Measurements from ENCODE around the gene CCDC33.

CCDC33 gene

GRCh38 chr15:74291101-74292071, 55.3 kb downstream of the CCDC33 start:
- peak; percentile 67 for DNase-seq

GRCh38 chr15:74293021-74293810, 57.1 kb downstream of the CCDC33 start:
- DNase-seq, result no peak

- DNase-seq, result no peak
Observed at GRCh38 chr15:74294010-74294409, 57.9 kb downstream of the CCDC33 start.

- no peak for DNase-seq
Observed at GRCh38 chr15:74295800-74296199, 59.7 kb downstream of the CCDC33 start.

GRCh38 chr15:74297887-74298286, 61.8 kb downstream of the CCDC33 start:
- no peak for DNase-seq

DNA sequence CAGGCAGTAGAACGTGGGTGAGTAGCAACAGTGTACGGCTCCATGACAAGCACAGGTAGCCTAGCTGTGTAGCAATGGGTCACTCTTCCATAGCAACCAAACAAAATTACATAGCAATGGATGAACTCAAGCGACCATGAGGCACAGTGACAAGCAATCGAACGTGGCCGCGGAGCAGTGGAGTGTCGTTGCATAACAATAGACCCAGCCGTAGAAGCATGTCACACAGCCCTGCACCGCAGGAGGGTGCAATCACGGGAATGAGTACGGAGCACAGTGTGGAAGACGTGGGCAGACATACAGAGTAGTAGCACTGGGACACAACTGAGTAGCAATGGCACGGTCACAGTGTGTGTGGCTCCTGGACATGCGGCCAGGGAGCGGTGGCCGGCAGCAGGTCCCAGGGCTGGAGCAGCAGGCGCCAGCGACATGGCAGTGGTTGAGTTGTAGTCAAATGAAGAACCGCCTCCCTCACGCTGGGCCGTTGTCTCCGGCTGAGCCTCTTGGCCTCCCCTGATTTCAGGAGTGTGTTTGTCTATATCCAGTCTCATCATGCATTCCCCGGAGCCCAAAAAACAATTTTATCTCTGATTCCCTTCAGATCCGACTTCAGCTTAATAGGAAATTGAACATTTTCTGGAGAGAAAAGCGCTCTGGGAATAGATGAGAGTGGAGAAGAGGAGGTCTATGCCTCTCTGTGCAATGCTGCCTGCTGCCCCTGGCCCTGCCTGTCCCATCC, 64.1 kb downstream of the CCDC33 start:
- DNase-seq, result no peak

GRCh38 chr15:74301583-74302361, 65.6 kb downstream of the CCDC33 start:
- DNase-seq, result no peak

GRCh38 chr15:74302821-74303359, 66.8 kb downstream of the CCDC33 start:
- peak; percentile 42 for DNase-seq

DNA sequence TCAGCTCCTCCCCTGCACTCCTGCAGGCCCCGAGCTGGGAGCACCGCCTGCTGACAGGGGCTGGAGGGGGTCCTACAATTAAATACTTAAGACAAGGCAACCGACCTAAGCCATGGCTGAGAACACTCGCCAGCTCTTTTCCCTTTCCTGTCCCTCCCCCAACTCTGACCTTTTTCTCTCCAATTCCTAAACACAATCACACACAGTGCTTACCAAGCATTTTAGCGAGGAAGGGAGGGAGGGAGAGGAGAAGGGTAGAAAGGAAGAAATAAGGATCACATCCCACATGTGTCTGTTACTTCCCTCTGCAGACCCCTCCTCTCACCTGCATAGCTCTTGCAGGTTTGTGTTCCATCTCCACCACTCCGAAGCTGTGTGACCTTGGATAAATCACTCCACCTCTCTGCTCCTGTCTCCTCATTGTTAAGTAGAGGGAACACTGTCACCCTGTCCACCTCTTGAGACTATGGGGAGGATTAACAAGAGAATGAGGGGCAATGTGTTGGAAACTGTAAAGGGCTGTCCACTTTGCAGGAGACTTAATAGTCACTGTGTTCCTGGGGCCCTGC, 67.7 kb downstream of the CCDC33 start:
- no peak for DNase-seq

DNA sequence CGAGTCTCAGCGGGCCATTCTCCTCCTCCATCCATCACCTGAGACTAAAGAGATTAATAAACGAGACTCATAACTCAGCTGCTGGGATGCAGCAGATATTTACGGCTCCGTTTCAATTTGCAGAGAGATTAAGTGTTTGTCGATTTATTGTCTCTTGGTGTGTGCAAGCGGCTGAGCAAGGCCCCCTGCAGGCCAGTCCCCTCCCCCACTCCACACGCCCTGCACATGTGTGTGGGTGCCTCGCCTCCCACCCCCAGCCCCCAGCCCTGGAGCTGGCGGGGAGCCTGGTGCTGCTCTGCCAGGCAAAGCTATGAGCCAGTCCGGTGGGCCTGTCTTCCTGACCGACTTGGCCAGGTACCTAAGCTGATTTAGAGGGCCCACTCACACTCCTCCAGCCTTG, 68.3 kb downstream of the CCDC33 start:
- DNase-seq, result no peak

DNA sequence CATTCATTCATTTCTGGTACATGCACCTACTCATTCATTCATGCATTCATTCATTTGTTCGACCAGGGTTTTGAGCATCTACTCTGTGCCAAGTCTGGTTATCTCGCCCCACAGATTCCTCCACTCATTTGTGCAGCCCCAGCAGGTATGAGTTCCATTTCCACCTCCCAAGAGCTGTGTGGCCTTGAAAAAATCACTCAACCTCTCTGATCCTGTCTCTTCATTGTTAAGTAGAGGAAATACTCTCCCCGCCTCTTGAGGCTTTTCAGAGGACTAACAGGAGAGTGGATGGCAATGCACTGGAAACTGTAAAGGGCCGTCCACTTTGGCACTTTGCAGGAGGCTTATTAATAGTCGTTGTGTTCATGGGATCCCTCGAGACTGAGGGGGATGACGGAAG, 69.6 kb downstream of the CCDC33 start:
- no peak for DNase-seq

DNA sequence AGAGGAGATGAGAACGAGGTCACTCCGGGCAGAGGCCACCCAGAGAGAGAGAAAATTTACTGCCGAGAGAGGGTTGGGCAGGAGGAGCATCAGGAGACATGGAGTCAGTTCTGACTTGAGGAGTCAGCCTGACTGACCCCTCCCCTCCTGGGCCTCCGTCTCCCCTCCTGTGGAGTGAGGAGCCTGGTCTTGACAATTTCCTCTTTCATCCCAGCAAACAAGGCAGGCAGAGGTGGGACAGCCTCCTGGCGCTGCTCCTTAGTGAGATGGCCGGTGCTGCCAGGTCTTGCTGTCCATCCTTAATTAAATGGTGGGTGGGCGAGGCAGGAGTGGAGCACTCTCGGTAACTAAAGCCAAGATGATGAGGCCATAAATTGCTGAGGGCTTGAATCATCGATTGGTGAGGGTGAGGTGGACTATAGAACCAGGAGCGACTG, 70.7 kb downstream of the CCDC33 start:
- no peak for DNase-seq

DNA sequence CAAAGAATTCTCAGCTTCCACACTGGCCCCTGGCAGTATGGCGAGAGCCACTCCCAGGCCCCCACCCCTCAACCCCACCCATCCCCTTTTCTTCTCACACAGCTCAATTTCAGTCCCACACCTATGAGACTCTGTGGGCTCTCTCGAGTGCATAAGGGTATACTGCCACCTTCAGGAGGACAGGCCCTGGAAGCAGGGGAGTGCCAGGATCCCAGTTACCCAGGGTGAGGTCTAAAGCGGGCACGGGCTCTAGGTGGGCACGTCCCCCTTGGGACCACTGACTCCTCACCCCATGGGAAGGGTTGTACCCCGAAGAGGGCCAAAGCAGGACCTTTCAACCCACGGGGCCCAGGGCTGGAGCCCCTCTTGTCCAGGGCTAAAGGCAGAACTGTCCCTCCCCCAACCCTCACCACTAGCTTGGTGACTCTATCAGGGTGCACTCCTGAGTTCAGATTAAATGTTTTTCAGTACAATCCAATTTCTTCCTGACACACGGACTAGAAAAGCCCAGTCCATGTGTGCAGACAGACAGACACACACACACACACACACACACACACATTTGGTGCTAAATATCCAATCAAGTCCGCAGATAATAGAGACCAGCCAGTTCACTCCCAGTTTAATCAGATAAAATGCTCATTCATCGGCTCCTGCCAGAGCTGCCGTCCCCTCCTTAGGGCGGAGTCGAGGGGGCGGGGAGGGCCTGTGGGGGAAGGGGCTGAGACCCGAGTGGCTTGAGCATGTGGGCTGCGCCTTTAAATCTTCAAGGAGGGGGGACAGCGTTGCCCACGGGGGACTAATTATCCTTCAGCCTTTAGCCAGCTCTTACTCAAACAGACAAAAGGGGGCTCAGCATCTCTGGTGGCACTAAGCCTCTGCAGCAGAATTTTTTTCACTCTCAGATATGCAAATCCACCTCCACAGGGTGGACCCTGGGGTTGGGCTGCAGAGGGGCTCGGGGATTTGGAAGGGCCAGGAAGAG, 72.0 kb downstream of the CCDC33 start:
- DNase-seq, result peak; percentile 14

GRCh38 chr15:74311734-74312444, 75.8 kb downstream of the CCDC33 start:
- no peak for DNase-seq

DNA sequence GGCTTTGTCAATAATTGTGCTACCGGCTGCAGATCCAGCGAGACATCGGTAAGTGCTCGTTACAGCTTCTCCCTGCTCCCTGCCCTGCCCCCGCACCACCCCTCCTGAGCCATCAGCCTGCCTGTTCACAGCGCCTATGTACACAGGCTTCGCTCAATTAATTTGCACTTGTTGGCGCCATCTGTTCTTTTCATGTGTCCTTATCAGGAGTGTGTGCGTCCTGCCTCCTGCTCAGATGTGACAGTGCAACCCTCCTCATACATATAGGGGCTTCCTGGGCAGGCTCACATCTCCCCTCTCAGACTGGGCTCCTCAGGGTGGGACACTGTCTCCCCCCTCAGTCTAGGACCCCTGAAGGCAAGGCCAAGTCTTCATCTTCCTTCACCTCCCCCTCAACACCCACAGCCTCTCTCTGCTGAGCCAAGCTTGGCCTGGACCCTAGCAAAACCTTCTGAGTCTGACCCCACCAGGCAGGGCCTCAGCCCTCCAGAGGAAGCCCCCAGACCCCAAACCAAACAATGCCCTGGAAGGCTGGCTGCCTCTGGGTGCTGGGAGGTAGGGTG, 76.4 kb downstream of the CCDC33 start:
- no peak for DNase-seq

- DNase-seq, result no peak
Observed at GRCh38 chr15:74313889-74314288, 77.8 kb downstream of the CCDC33 start.

DNA sequence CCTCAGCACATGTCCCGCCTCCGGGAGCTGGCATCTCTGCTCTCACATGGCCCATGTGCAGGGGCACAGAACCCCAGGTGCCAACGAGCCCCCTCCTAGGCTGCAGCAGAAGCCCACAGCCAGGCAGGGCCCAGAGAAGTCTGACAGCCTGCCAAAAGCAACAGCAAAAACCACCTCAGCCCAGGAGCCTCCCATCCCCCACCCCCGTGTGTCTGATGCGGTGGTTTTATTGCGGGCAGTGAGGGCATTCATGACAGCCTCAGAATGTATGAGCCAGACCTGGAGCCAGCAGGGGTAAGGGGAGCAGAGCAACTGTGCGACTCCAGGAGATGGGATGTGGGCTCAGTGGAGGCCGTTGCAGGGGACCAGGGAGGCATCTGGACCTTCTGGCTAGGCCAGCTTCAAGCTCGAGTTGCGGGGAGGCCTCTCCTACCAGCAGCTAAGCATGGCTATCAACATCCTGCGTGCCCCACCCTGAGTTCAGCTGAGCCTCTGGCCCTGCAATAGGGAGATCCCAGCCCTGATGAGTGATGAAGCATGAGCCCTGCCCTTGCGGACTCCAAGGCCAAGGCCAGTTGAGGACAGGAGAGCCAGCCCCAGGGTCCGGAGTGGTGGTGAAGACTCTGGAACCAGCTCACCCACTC, 78.8 kb downstream of the CCDC33 start:
- DNase-seq, result no peak

DNA sequence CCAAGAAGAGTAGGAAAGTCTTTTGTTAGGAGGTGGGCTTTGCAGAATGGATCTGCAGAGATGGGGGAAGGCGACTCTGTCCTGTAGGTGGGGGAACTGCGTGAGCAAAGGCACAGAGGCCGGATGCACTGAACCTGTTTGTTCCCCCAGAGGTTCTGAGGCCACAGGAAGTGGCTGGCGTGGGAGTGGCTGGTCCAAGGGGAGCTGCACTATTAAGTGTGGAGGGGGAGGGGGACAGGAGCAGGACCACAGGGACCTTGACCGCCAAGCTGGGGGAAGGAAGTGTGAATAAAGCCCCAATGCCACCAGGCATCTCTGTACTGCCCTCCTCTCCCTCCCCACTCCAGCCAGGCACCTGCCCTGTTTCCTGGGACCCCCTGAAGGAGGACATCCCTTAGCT, 79.5 kb downstream of the CCDC33 start:
- no peak for DNase-seq

- DNase-seq, result no peak
Observed at GRCh38 chr15:74316141-74316540, 80.0 kb downstream of the CCDC33 start.
